ENCODE measurements around the gene GRK5. TPM values are rescaled to one million over a fixed set of nuclear protein-coding genes. Genes with fewer than 3 reads are reported as not detected.

GRK5 gene
- total RNA-seq, 1 donor from 2014 or later, result 68.7 TPM

- Histone ChIP-seq H3K36me3 (peaks cover 64% of the 10 kb centered on the region), H3K4me3 (no peak overlapping the region), H3K9me3 (no peaks in the 10 kb centered on the region), H3K27ac (no peak overlapping the region), H3K4me1 (peaks cover 32% of the 10 kb centered on the region), H3K27me3 (ENCODE audit: low read depth) (no peaks in the 10 kb centered on the region)
- ATAC-seq, result no peak
- intact Hi-C loops (cut with DNase I), result no loop called here
- TF ChIP-seq CTCF (IDR thresholded peaks at IDR 0.05), result no peak
- DNase-seq, result no peak
These were observed 237.5 kb downstream of the GRK5 start for GRCh38 chr10:119444866-119445265.

GRCh38 chr10:119445311-119445934 lies 238.1 kb downstream of the GRK5 start:
- Histone ChIP-seq H3K27me3 (ENCODE audit: low read depth) (no peaks in the 10 kb centered on the region), H3K4me1 (peaks cover 32% of the 10 kb centered on the region), H3K9me3 (no peaks in the 10 kb centered on the region), H3K27ac (no peak overlapping the region), H3K4me3 (no peak overlapping the region), H3K36me3 (peaks cover 68% of the 10 kb centered on the region)
- DNase-seq, result peak; percentile 86
- intact Hi-C loops (cut with DNase I), result no loop called here
- ATAC-seq, result peak; percentile 69 to 74
- peak; percentile 97 for TF ChIP-seq CTCF (IDR thresholded peaks at IDR 0.05)

GRCh38 chr10:119445935-119446317 lies 238.6 kb downstream of the GRK5 start:
- ATAC-seq (no peak), DNase-seq (peak; percentile 36)
- Histone ChIP-seq H3K27me3 (ENCODE audit: low read depth) (no peaks in the 10 kb centered on the region), H3K27ac (no peak overlapping the region), H3K9me3 (no peaks in the 10 kb centered on the region), H3K4me3 (no peak overlapping the region), H3K4me1 (peaks cover 29% of the 10 kb centered on the region), H3K36me3 (peaks cover 70% of the 10 kb centered on the region)
- no peak for TF ChIP-seq CTCF (IDR thresholded peaks at IDR 0.05)
- intact Hi-C loops (cut with DNase I), result no loop called here

- peaks cover 73% of the 10 kb centered on the region for H3K36me3 ChIP-seq
These were observed 239.3 kb downstream of the GRK5 start for GRCh38 chr10:119446441-119447277.

GRCh38 chr10:119447421-119447820 lies 240.1 kb downstream of the GRK5 start:
- H3K4me1 ChIP-seq, result peaks cover 15% of the 10 kb centered on the region
- no peak overlapping the region for H3K4me3 ChIP-seq
- H3K9me3 ChIP-seq, result no peaks in the 10 kb centered on the region
- intact Hi-C loops (cut with DNase I), result no loop called here
- ATAC-seq (no peak), DNase-seq (no peak)
- no peak for TF ChIP-seq CTCF (IDR thresholded peaks at IDR 0.05)
- peaks cover 76% of the 10 kb centered on the region for H3K36me3 ChIP-seq
- no peak overlapping the region for H3K27ac ChIP-seq
- no peaks in the 10 kb centered on the region for H3K27me3 ChIP-seq (ENCODE audit: low read depth)

More at GRCh38 chr10:119446441-119447277, 239.3 kb downstream of the GRK5 start:
- no peak overlapping the region for H3K27ac ChIP-seq
- no peaks in the 10 kb centered on the region for H3K9me3 ChIP-seq
- H3K4me1 ChIP-seq, result peaks cover 22% of the 10 kb centered on the region
- ATAC-seq (no peak), DNase-seq (peak; percentile 32)
- no peaks in the 10 kb centered on the region for H3K27me3 ChIP-seq (ENCODE audit: low read depth)
- intact Hi-C loops (cut with DNase I), result no loop called here
- no peak for TF ChIP-seq CTCF (IDR thresholded peaks at IDR 0.05)
- no peak overlapping the region for H3K4me3 ChIP-seq
